ENCODE results near the gene TGFBR1.

The TGFBR1 gene

DNA sequence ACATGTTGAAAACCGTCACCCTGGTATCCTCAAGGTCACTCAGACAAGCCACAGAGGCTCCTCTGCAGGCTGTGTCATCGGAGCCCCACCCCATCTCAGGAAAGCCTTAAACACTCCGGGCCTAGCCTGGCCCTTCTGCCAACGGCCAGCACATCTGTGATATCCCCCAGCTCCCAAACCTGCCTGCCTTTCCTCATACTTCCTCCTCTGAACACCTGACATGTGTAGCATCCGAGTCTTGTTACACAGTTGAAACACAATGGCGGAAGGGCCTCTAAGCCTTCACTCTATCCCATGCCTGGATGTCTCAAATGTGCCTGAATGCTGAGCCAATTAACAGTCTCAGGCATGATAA lies 32.9 kb upstream of the TGFBR1 start:
- TF ChIP-seq, protein P1, sequence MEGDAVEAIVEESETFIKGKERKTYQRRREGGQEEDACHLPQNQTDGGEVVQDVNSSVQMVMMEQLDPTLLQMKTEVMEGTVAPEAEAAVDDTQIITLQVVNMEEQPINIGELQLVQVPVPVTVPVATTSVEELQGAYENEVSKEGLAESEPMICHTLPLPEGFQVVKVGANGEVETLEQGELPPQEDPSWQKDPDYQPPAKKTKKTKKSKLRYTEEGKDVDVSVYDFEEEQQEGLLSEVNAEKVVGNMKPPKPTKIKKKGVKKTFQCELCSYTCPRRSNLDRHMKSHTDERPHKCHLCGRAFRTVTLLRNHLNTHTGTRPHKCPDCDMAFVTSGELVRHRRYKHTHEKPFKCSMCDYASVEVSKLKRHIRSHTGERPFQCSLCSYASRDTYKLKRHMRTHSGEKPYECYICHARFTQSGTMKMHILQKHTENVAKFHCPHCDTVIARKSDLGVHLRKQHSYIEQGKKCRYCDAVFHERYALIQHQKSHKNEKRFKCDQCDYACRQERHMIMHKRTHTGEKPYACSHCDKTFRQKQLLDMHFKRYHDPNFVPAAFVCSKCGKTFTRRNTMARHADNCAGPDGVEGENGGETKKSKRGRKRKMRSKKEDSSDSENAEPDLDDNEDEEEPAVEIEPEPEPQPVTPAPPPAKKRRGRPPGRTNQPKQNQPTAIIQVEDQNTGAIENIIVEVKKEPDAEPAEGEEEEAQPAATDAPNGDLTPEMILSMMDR (IDR thresholded peaks at IDR 0.05): no peak

DNA sequence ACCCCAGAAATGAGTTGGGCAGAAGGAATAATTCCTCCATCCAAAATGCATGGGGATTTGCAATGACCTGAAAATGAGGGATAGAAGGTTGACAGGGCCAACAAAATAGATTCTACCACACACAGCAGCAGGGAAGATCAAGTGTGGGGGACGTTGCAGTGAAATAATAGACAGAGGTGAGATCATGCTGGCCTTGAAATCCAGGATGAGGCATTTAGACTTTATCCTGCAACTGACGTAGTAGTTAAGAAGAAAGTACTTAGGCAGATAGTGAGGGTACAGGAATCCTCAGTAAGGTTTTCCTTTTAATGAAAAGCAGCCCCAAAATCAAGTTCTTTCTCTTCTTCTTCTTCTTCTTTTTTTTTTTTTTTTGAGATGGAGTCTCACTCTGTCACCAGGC lies 31.6 kb upstream of the TGFBR1 start:
- TF ChIP-seq, protein P1 (IDR thresholded peaks at IDR 0.05): no peak

DNA sequence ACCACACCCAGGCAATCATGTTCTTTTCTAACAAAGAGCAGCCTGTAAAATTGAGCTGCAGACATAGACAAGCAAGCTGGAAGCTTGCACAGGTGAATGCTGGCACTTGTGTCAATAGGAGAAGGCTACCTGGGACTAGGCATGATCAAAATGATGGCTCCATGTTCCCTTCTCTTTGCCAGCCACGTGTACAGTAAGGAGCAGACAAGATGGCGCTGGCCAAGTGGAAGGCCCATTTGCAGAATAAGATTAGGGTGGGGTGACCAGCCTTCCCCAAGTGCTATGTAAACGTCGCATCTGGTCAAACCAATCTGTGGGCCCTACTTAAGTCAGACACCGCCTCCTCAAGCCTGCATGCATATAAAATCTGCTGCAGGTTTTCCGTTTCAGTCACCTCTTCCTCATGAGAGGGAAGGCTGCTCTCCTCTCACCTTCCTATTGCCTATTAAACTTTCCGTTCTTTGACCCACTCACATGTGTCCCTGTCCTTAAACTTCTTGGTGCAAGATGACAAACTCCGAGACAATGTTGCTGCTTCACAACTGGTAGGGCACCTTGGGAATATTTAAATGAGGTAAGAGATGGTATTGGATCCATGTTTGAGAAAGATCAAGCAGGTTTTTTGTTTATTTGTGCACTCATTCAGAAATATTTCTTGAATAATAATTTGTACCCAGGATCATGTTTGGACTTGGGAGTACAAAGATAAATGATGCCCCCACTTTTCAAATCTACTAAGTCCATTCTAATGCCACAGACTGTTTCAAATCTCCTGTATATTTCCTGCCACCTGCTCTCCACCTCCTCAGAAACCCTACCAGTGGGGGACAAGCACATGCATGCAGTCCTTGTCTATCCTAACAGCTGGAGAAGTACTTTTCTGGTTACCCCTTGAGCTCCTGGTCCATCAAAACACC lies 30.7 kb upstream of the TGFBR1 start:
- TF ChIP-seq, protein P1 (IDR thresholded peaks at IDR 0.05): no peak

DNA sequence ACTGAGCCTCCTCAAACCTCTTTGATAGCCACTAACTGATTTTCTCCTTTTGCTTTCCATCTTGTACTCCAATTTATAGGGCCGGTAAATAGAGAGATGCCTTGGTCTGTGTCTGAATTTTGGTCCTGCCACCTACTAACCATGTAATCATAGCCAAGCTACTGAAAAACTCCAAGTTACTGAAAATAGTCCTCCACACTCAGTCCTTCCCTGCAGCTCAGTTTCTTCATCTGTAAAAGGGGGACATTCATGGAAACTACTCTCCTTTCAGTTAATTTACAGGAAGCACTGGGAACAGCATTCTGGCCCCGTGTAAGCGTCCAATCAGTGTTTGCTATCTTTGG lies 30.0 kb upstream of the TGFBR1 start:
- TF ChIP-seq, protein P1 (IDR thresholded peaks at IDR 0.05): no peak

DNA sequence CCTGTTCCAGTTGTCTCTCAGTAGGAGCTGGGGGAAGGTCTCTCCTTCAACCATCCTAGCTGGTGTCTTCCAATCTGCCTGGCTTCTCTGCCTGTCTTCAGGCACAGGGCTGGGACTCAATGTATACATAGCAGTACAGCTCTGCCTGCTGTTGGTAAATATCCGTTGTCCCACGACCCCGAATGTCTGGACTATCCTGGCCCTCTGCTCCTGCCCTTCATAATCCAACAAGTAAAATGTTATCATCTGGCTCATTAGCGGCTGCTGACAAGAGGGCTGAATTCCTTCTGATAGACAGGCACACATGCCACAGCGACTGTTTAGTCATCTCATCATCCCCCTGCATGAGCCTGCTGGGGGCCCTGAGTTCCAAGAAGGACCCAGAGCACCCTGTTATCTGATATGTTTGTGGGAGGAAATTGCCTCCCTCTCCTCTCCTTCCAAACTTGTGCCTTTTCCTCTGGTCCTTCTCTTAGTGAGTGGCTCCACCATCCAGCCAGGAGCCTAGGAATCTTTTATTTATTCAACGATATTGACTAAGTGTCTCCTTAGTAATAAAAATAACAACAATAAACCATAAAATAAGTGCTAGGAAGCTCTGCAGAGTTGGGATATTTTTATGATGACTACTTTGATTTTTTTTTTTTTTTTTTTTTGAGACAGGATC lies 29.5 kb upstream of the TGFBR1 start:
- TF ChIP-seq, protein P1 (IDR thresholded peaks at IDR 0.05): no peak

DNA sequence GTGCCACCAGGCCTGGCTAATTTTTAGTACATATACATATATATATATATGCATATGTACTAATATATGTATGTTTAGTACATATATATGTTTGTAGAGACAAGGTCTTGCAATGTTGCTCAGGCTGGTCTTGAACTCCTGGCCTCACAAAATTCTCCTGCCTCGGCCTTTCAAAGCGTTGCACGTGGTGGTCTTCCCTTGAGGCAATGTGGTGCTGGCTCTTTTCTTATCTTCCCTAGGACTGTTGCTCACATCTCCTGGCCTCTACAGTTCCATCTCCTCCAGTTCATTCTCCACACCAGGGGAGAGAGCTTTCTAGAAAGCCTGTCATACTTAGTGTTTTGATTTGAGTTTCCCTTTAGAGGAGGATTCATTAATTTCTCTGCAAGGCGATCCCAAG lies 28.9 kb upstream of the TGFBR1 start:
- TF ChIP-seq, protein P1 (IDR thresholded peaks at IDR 0.05): no peak

DNA sequence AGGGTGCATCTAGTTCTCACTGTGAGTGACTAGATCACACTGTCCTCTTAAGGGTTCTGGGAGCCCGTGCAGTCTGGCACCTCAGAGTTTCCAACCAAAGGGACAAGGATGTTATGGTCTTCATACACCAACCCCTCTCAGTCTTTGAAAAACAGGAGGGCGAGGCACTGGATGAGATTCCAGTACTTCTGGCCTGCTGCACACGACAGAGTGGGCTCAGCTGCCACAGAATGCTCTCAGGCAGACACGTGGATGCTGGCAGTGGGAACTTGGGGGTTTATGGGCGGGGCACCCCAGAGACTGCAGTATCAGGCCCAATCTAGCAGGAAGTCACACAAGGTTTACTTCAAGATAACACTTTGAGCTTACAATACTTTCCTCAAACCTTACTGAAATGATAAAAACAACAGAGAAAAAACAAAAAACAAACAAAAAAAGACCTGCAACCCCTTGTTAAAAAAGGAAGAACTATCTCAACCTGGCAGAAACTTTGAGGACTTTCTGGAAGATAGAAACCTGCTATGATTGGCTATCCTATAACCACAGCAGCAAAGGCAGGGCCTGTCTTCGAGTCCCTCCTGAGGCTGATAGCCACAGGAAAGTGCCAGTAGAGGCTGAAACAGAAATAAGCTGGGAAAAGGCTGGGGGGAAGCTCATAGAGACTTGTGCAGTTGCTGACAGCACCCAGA lies 28.3 kb upstream of the TGFBR1 start:
- TF ChIP-seq, protein P1 (IDR thresholded peaks at IDR 0.05): no peak
